GM12801 (cell line): ENCODE results near the gene OGDHL.

ENCODE experiments used
- TF ChIP-seq, protein P1 (sequence below): IDR thresholded peaks from one replicate; pipeline ENCODE4 v1.5.1; 2011; ENCODE audit warnings: control low read depth; ENCODE audit not compliant: insufficient read length; ENCODE audit errors: extremely low read depth

Gene OGDHL

DNA sequence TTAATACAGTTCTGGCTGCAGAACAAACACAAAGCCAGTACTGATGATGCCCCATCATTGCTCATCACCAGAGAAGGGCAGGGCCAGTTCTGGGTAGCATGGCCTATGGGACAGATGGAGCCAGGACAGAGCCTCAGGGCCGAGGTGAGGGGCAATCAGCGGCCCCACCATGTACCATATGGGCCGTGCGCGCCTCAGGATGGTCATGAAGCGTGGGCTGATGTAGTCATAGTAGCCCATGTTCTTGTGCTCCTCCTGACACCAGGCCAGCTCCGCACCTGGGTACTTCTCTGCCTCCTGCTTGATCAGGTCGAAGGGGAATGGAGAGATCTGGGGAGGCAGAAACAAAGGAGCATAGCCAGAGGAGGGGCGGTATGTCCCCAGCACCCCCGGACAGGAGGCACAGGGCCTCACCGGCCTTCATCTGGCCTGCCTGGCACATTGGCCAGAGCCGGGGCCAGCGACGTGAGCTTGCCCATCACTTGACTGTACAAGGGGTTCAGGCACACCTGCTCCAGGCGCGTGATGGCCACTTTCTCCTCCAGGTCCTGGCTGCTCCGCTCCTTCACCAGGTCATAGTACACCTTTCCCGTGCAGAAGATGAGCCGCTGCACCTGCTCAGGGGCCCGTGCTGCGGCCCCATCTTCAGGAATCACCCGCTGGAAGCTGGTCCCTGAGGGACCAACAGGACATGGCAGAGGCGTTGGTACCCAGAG lies 26.1 kb downstream of the OGDHL start:
- TF ChIP-seq, protein P1, sequence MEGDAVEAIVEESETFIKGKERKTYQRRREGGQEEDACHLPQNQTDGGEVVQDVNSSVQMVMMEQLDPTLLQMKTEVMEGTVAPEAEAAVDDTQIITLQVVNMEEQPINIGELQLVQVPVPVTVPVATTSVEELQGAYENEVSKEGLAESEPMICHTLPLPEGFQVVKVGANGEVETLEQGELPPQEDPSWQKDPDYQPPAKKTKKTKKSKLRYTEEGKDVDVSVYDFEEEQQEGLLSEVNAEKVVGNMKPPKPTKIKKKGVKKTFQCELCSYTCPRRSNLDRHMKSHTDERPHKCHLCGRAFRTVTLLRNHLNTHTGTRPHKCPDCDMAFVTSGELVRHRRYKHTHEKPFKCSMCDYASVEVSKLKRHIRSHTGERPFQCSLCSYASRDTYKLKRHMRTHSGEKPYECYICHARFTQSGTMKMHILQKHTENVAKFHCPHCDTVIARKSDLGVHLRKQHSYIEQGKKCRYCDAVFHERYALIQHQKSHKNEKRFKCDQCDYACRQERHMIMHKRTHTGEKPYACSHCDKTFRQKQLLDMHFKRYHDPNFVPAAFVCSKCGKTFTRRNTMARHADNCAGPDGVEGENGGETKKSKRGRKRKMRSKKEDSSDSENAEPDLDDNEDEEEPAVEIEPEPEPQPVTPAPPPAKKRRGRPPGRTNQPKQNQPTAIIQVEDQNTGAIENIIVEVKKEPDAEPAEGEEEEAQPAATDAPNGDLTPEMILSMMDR = no peak

DNA sequence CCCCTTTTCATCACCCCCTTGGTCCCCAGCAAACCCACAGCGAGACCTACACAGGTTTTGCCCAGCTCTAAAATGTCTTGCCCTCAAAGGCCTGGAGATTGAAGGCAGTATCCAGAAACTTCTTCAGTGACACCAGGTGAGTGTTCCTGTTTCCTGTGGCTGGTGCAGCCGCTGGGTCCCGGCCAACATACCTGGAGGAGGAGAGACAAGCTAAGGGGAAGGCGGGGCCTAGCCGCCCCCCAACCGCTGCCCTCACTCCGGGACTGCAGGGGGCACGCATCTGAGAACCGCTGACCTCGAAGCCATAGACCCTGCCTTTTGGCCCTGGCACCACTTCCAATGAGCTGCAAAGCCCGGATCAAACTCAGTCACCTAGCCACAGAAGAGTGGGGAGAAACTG lies 27.0 kb downstream of the OGDHL start:
- TF ChIP-seq, protein P1 = no peak

DNA sequence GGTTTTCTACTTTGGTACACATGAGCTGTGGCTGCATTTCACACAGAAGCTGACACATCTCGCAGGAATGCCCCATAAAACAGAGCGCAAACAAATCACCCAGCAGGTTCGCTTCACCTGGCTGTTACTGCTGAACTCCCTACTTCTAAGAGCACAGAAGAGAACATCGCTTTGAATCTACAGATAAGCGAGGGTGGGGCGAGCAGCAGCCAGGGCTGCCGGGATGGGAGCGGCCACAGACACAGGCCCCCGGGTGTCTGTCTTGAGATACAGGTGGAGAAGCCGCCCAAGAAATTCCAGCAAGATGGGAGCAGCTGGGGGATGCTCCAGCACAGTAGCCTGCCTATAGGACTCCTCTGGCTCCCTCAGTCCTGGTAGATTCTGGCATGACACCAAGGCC lies 27.4 kb downstream of the OGDHL start:
- TF ChIP-seq, protein P1 = no peak

DNA sequence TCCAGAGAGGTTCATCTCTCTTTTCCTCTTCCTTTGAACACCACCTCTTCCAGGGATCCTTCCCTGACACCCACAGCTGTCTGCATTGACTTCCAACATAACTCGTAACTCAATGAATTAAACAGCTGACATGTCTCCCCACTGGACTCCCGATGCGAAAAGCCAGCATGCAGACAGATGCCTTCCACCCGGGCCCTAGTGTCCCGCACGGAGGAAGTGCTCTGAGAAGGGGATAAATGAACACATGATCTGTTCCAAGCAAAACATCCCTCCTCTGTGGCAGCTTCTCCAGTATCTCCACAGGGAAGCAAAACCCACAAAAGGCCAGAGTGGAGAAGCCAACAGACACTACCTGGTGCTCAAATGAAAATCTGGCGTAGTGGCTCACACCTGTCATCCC lies 28.3 kb downstream of the OGDHL start:
- TF ChIP-seq, protein P1 = no peak

DNA sequence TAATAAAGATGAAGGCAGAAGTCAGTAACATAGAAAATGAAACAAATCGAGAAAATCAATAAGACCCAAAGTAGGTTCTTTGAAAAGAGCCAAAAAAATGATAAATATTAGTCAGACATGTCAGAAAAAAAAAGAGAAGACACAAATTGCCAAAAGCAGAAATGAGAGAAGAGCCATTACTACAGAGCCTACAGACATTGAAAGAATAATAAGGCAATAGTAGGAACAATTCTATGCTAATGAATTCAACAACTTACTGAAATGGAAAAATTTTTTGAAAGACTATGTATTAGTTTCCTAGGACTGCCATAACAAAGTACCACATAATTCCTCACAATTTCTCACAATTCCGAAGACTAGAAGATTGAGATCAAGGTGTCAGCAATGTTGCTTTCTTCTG lies 35.5 kb downstream of the OGDHL start:
- TF ChIP-seq, protein P1 = no peak

DNA sequence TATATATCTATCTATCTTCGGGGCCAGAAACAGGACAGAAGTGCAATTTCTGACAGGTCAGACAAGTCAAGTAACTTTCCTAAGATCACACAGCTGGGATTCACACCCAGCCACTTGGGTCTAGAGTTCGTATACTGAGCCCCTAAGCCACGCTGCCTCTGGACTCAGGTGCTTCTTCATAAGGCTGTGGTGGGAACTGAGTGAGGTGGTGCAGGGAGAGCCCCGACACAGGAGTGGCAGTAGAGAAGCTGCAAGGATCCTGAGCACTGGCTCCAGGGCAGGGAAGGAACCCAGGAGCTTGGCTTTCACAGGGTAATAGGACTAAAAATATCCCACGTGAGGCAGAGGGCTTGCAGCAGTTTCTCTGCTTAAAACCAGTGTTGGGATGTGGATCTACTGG lies 48.9 kb downstream of the OGDHL start:
- TF ChIP-seq, protein P1 = no peak

DNA sequence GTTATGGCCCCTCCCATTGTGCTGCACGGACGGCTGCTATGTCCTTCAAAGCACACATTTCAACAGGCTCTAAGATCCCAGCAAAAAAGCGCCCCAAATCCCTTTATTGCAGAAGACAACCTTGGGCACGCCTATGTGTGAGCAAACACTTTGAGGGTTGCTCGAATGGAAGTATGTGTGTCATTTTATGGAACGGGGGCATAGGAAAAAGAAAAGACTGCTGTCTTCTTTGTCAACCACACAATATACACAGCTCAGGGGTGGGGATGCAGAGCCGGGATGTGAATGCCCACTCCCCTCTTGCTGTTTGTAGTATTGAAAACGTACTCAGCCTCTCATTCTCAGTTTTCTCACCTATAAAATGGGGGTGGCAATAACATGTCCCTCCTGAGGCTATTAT lies 50.6 kb downstream of the OGDHL start:
- TF ChIP-seq, protein P1 = no peak

DNA sequence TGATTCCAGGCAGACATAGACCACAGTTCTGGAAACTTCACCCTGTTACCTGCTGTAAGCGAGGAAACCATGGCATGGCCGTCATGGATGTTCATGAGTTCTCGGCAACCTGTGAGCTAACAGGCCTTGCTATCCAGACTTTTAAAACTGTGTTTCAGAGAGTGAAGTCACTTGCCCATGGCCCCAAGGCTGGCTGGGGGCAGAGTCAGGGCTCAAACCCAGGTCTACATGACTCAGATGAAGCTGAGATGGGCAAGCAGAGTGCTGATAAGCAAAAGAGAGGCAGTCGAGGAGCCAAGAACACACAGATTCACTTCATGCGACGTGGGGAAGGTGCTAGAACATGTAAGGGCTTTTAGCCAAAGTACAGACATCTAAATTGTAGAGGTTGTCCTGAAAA lies 51.2 kb downstream of the OGDHL start:
- TF ChIP-seq, protein P1 = no peak
